ENCODE results near the gene AFG1L. TPM values are rescaled to one million over a fixed set of nuclear protein-coding genes. Genes with fewer than 3 reads are reported as not detected.

Gene AFG1L
- total RNA-seq, 1 experiment from 2014 or later: 6.3 TPM

GRCh38 chr6:108574457-108575141 is 279.7 kb downstream of the AFG1L start:
- Histone ChIP-seq H3K27ac (no peak overlapping the region), H3K36me3 (peaks cover 26% of the 10 kb centered on the region), H3K9me3 (replicated peaks) (no peaks in the 10 kb centered on the region), H3K4me3 (no peak overlapping the region), H3K4me1 (no peaks in the 10 kb centered on the region), H3K27me3 (no peaks in the 10 kb centered on the region)
- DNase-seq: no peak

Other genes starting within 250 kb of the AFG1L start
- gene OSTM1, start 220.3 kb upstream of the AFG1L start, total RNA-seq (2014; rRNA removed; shearing (Covaris generic)): 35.2 and 39.3 TPM in 2 replicates
- 0.13 and 0.22 TPM in 2 replicates for gene NR2E1, start 129.0 kb upstream of the AFG1L start, total RNA-seq (2014; rRNA removed; shearing (Covaris generic))
- gene SNX3, start 34.0 kb upstream of the AFG1L start, total RNA-seq (2014; rRNA removed; shearing (Covaris generic)): 189 and 209 TPM in 2 replicates